MCF 10A (cell line): ENCODE data around the gene BCL2. TPM values are rescaled to one million over a fixed set of nuclear protein-coding genes. Genes with fewer than 3 reads are reported as not detected.

ENCODE experiments used
- BruUV-seq: library from RNA; stranded (reverse); fragments of 400-500 nt; replicated peaks from 2 replicates; lab custom pipeline; 2021; lab: Mats Ljungman, UMichigan
- CTCF ChIA-PET: fragments of 300-600 bp; sonication (Branson Sonifier 250); formaldehyde crosslinking; extraction: SDS; loops from one replicate; lab custom pipeline; 2021; ENCODE audit warnings: antibody characterized with exemption, inconsistent platforms; lab: Yijun Ruan, JAX
- POLR2A ChIA-PET: fragments of 300-600, 350-650 bp; sonication (Branson Sonifier 250); formaldehyde crosslinking; extraction: SDS; loops from one replicate; lab custom pipeline; 2020; ENCODE audit warnings: antibody characterized with exemption, inconsistent platforms; lab: Yijun Ruan, JAX
- DNase-seq: peaks from one replicate; pipeline ENCODE4 v3.0.0-alpha.2; 2018; ENCODE audit not compliant: unreplicated experiment
- H3K27ac Mint-ChIP-seq: one replicate; pipeline ENCODE4 v1.8.0; 2022; ENCODE audit warnings: mild to moderate bottlenecking, low read depth, mixed read lengths; ENCODE audit not compliant: unreplicated experiment
- H3K27me3 Mint-ChIP-seq: one replicate; pipeline ENCODE4 v1.8.0; 2022; ENCODE audit warnings: mixed read lengths; ENCODE audit not compliant: insufficient read depth, unreplicated experiment
- H3K36me3 Mint-ChIP-seq: one replicate; pipeline ENCODE4 v1.8.0; 2022; ENCODE audit warnings: mild to moderate bottlenecking, moderate library complexity, mixed read lengths; ENCODE audit not compliant: insufficient read depth, unreplicated experiment
- H3K4me1 Mint-ChIP-seq: one replicate; pipeline ENCODE4 v1.8.0; 2022; ENCODE audit warnings: mixed read lengths; ENCODE audit not compliant: insufficient read depth, unreplicated experiment
- H3K4me3 Mint-ChIP-seq: one replicate; pipeline ENCODE4 v1.8.0; 2022; ENCODE audit warnings: mild to moderate bottlenecking, moderate library complexity, mixed read lengths; ENCODE audit not compliant: unreplicated experiment
- H3K9me3 Mint-ChIP-seq: one replicate; pipeline ENCODE4 v1.8.0; 2022; ENCODE audit warnings: mixed read lengths; ENCODE audit not compliant: unreplicated experiment
- intact Hi-C: fragments of 100-400 bp; cut with micrococcal nuclease; formaldehyde crosslinking; loops from 2 replicates; pipeline ENCODE4 v1.14.1; 2022
- total RNA-seq: library from RNA; stranded (reverse); gene quantifications from 2 replicates; pipeline ENCODE4 v1.2.3, GENCODE V29; 2022
- TF ChIP-seq, protein P1 (sequence below): fragments of 200-600 bp; IDR thresholded peaks from one replicate; pipeline ENCODE4 v1.8.0; 2022; ENCODE audit warnings: antibody characterized with exemption, mild to moderate bottlenecking; ENCODE audit not compliant: unreplicated experiment

BCL2 gene
- total RNA-seq, 1 experiment from 2014 or later = 3.0 TPM

DNA sequence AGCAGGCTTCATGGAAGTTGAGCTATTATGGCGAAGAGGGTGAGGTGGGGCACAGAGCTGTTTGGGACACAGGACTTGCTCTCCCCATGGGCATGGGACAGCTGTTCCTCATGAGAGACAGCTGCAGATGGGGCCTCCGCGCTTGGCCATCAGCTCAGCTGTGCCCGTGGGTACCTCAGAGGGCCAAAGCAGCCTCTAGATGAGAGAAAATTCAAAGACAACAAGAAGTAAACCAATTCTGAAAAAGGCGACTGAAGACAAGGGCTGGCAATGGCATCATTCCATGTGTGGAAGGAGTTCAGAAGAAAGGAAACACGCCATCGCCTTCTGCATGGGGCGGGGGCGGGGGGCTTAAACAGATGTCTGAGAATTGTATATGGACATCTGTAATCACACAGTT, 136.2 kb downstream of the BCL2 start:
- Mint-ChIP-seq H3K4me3 (no peak overlapping the region), H3K4me1 (peaks cover 6% of the 10 kb centered on the region), H3K27me3 (no peaks in the 10 kb centered on the region), H3K36me3 (no peaks in the 10 kb centered on the region), H3K27ac (no peak overlapping the region), H3K9me3 (no peaks in the 10 kb centered on the region)
- TF ChIP-seq, protein P1, sequence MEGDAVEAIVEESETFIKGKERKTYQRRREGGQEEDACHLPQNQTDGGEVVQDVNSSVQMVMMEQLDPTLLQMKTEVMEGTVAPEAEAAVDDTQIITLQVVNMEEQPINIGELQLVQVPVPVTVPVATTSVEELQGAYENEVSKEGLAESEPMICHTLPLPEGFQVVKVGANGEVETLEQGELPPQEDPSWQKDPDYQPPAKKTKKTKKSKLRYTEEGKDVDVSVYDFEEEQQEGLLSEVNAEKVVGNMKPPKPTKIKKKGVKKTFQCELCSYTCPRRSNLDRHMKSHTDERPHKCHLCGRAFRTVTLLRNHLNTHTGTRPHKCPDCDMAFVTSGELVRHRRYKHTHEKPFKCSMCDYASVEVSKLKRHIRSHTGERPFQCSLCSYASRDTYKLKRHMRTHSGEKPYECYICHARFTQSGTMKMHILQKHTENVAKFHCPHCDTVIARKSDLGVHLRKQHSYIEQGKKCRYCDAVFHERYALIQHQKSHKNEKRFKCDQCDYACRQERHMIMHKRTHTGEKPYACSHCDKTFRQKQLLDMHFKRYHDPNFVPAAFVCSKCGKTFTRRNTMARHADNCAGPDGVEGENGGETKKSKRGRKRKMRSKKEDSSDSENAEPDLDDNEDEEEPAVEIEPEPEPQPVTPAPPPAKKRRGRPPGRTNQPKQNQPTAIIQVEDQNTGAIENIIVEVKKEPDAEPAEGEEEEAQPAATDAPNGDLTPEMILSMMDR = no peak
- ChIA-PET POLR2A (no interaction called here), CTCF (no interaction called here)
- no TSS peak for BruUV-seq
- DNase-seq = no peak
- intact Hi-C loops = no loop called here

DNA sequence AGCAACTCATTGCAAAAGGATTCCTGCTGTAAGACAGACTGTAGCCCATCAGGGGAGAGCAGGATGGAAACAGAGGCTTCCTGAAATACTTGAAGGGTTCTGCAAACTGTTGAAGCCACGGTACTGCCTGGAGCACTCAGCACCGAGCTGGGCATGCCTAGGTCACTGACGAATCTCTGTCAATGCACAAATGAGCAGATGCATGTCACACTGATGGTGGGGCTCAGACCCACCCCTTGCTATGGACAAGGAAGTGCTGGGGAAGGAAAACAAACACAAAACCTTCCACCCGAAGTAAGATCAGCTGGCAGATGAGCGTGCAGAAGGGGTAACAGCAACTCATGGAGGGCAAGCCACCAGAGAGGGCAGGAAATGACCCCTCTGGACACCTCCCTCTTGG, 136.7 kb downstream of the BCL2 start:
- no TSS peak for BruUV-seq
- Mint-ChIP-seq H3K27ac (no peak overlapping the region), H3K27me3 (no peaks in the 10 kb centered on the region), H3K4me3 (no peak overlapping the region), H3K36me3 (no peaks in the 10 kb centered on the region), H3K9me3 (no peaks in the 10 kb centered on the region), H3K4me1 (peaks cover 6% of the 10 kb centered on the region)
- TF ChIP-seq, protein P1 = no peak
- no peak for DNase-seq
- intact Hi-C loops = no loop called here
- POLR2A ChIA-PET = interaction anchor here (1.7 kb wide), 1 partner anchor 20 kb away, joined by 8 read pairs; no protein-coding TSS in a partner anchor
- CTCF ChIA-PET = no interaction called here

DNA sequence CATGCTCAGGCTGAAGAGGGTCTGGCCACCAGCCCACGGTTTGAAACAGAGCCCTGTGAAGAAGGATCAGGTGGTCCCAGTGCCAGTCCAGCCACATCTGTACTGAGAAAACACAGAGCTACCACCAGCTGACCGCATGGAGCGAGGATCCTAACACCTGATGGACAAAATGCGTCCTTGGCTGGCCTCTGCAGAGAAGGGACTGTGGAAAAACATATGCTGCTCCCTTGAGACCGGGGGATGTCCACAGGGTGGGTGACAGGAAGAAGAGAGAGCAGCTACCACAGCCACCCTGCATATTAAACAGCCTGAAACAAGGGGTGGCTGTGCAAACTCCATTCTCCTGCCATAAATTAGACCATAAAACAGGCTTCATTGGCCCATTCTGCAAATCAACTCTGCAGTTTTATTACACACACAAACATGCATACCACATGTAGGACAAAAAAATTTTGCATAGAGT, 137.2 kb downstream of the BCL2 start:
- no TSS peak for BruUV-seq
- DNase-seq = no peak
- TF ChIP-seq, protein P1 = no peak
- POLR2A ChIA-PET = interaction anchor here (1.7 kb wide), 1 partner anchor 19 kb away, joined by 8 read pairs; no protein-coding TSS in a partner anchor
- Mint-ChIP-seq H3K4me3 (no peak overlapping the region), H3K36me3 (no peaks in the 10 kb centered on the region), H3K27me3 (no peaks in the 10 kb centered on the region), H3K9me3 (no peaks in the 10 kb centered on the region), H3K27ac (no peak overlapping the region), H3K4me1 (peaks cover 6% of the 10 kb centered on the region)
- CTCF ChIA-PET = no interaction called here
- intact Hi-C loops = no loop called here

DNA sequence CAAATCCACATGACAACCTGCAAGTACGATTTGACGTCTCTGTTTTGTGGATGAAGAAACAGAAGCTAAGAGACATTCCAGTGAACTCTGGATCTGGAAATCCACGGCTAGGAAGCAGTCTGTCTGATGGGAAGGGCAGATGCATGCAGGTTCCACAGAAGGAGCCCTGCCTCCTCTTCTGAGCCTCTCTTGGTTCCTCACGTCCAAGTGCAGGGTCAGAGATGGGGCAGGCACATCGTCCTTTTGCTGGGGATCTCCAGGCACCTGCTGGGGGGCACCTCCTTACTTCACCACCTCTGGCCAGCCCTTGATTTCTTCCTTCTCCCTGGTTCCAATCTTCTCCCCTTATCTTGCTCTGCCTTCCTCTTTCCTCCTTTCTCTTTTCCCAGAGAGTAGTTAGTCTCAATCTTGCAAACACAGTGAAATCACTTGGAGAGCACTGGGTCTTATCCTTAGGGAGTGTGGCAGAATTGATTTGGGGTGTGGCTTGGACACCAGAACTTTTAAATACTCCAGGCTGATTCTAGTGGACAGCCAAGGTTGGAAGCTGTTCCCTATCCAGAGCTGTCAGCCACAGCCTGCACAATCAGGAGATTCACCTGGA, 137.8 kb downstream of the BCL2 start:
- intact Hi-C loops = no loop called here
- Mint-ChIP-seq H3K27ac (no peak overlapping the region), H3K4me1 (peaks cover 1% of the 10 kb centered on the region), H3K36me3 (no peaks in the 10 kb centered on the region), H3K4me3 (no peak overlapping the region), H3K27me3 (no peaks in the 10 kb centered on the region), H3K9me3 (no peaks in the 10 kb centered on the region)
- CTCF ChIA-PET = interaction anchor here (1.7 kb wide), 1 partner anchor 20 kb away, joined by 6 read pairs; no protein-coding TSS in a partner anchor
- no TSS peak for BruUV-seq
- TF ChIP-seq, protein P1 = no peak
- POLR2A ChIA-PET = interaction anchor here (1.7 kb wide), 1 partner anchor 19 kb away, joined by 8 read pairs; no protein-coding TSS in a partner anchor
- no peak for DNase-seq
